Activated T-cell treated with anti-CD3 and anti-CD28 coated beads, Interleukin-2, amount 50 U/mL, for 72 hours (primary cell): ENCODE measurements around the gene DSCAML1. TPM values are rescaled to one million over a fixed set of nuclear protein-coding genes. Genes with fewer than 3 reads are reported as not detected.

Source experiments
- ATAC-seq, 2 donors: fragments of 150-1000 bp; cut with Tn5 transposase; replicated peaks in 1 of 2; 2 replicates each; pipeline ENCODE4 v1.10.0; 2021; ENCODE audit warnings: moderate library complexity in 2 of 2, mild to moderate bottlenecking in 1 of 2
- DNase-seq, 2 donors: peaks; one replicate each; pipeline ENCODE4 v3.0.0; 2021 to 2022; ENCODE audit warnings: mixed read lengths in 1 of 2
- H3K27ac Mint-ChIP-seq: one replicate; pipeline ENCODE4 v1.8.0; 2022; ENCODE audit warnings: mild to moderate bottlenecking, moderate library complexity, mixed read lengths
- H3K27me3 Mint-ChIP-seq: one replicate; pipeline ENCODE4 v1.8.0; 2022; ENCODE audit warnings: low read depth, mixed read lengths
- H3K36me3 Mint-ChIP-seq, 2 donors: one replicate each; pipeline ENCODE4 v1.8.0; 2022; ENCODE audit warnings: mixed read lengths in 2 of 2, mild to moderate bottlenecking in 1 of 2; ENCODE audit not compliant: insufficient read depth in 2 of 2
- H3K4me1 Mint-ChIP-seq: one replicate; pipeline ENCODE4 v1.8.0; 2022; ENCODE audit warnings: low read depth, mixed read lengths
- H3K4me3 Mint-ChIP-seq, 2 donors: one replicate each; pipeline ENCODE4 v1.8.0; 2022; ENCODE audit warnings: mild to moderate bottlenecking in 2 of 2, mixed read lengths in 2 of 2, moderate library complexity in 2 of 2
- H3K9me3 Mint-ChIP-seq, 2 donors: one replicate each; pipeline ENCODE4 v1.8.0; 2022; ENCODE audit warnings: mixed read lengths in 2 of 2
- total RNA-seq, 2 donors: library from RNA; stranded (reverse); gene quantifications; one replicate each; pipeline ENCODE4 v1.2.3, GENCODE V29; 2022

Gene DSCAML1
- total RNA-seq, 2 donors from 2014 or later: 1.5 to 2.5 TPM

DNA sequence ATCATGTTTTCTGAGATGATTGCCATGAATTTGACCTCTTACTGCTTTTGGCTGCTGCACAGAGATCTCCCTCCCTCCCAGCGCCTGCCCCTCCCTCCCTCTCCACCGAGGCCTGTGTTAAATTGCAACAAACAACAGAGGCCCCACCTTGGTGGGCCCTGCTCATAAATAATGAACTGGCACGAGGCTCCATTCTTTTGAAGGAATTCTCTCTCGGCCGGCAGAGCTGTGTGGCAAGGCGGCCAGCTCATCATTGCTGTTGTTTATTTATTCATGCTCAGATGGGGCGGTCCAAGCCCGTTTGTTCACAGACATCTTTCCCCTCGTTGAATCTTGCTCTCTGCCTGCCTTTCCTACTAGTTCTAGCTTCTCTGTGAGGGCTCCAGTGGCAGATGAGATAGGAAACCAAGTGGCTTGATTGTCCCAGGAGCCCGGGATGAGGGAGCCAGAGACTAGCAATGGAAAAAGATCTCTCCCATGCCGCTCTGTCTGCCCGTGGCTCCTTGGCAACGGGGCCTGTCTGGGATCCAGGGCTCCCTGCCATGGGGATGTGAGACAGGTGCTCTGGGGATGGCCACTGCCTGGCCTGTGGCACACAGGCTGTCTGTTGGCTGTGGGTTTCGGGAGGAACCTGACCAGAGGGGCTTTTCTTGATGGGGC is 192.6 kb downstream of the DSCAML1 start:
- DNase-seq (no peak), ATAC-seq (no peak)
- Mint-ChIP-seq H3K27ac (no peak overlapping the region), H3K27me3 (peaks cover 22% of the 10 kb centered on the region), H3K36me3 (no peaks in the 10 kb centered on the region), H3K9me3 (no peaks in the 10 kb centered on the region), H3K4me3 (no peak overlapping the region), H3K4me1 (peaks cover 19% of the 10 kb centered on the region)

DNA sequence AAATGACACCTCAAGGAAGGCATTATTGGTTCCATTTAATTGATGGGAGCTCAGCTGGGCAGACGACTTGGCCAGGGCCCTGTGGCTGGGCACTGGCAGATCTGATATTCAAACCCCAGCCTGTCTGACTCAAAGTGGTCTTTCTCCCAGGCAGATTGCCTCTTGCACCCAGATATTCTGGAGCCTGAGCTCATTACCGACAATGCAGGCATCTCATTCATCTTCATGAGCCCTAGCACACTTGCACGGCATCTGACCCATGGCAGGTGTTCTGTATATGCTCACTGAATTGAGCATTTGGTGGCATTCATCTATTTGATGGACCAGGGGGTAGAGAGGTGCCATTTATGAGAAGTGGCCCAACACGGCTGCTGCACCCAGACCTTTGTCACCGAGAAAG is 193.1 kb downstream of the DSCAML1 start:
- ATAC-seq (no peak), DNase-seq (no peak)
- peaks cover 16% of the 10 kb centered on the region for H3K4me1 Mint-ChIP-seq
- no peaks in the 10 kb centered on the region for H3K9me3 Mint-ChIP-seq
- H3K27me3 Mint-ChIP-seq: peaks cover 24% of the 10 kb centered on the region
- no peak overlapping the region for H3K27ac Mint-ChIP-seq
- H3K36me3 Mint-ChIP-seq: no peaks in the 10 kb centered on the region
- H3K4me3 Mint-ChIP-seq: no peak overlapping the region

GRCh38 chr11:117601006-117601708 is 195.9 kb downstream of the DSCAML1 start:
- no peak overlapping the region for H3K27ac Mint-ChIP-seq

GRCh38 chr11:117600234-117600783 is 196.7 kb downstream of the DSCAML1 start:
- no peaks in the 10 kb centered on the region for H3K4me1 Mint-ChIP-seq
- H3K4me3 Mint-ChIP-seq: no peak overlapping the region
- H3K9me3 Mint-ChIP-seq: no peaks in the 10 kb centered on the region
- no peaks in the 10 kb centered on the region for H3K36me3 Mint-ChIP-seq
- H3K27ac Mint-ChIP-seq: no peak overlapping the region
- DNase-seq (no peak), ATAC-seq (no peak)
- peaks cover 30% of the 10 kb centered on the region for H3K27me3 Mint-ChIP-seq

More at GRCh38 chr11:117601006-117601708, 195.9 kb downstream of the DSCAML1 start:
- Mint-ChIP-seq H3K9me3 (no peaks in the 10 kb centered on the region), H3K4me3 (no peak overlapping the region), H3K4me1 (peaks cover 3% of the 10 kb centered on the region), H3K27me3 (peaks cover 27% of the 10 kb centered on the region), H3K36me3 (no peaks in the 10 kb centered on the region)
- DNase-seq (no peak), ATAC-seq (no peak)

- no peak for ATAC-seq
- peak; percentile 37 to 39 for DNase-seq
- H3K4me3 Mint-ChIP-seq: no peak overlapping the region
- peaks cover 28% of the 10 kb centered on the region for H3K27me3 Mint-ChIP-seq
- no peak overlapping the region for H3K27ac Mint-ChIP-seq
- H3K4me1 Mint-ChIP-seq: no peaks in the 10 kb centered on the region
- H3K9me3 Mint-ChIP-seq: no peaks in the 10 kb centered on the region
- no peaks in the 10 kb centered on the region for H3K36me3 Mint-ChIP-seq
Measured at GRCh38 chr11:117597071-117597470, 199.9 kb downstream of the DSCAML1 start.

- Mint-ChIP-seq H3K4me3 (no peak overlapping the region), H3K9me3 (no peaks in the 10 kb centered on the region), H3K27me3 (peaks cover 18% of the 10 kb centered on the region), H3K4me1 (no peaks in the 10 kb centered on the region), H3K27ac (no peak overlapping the region), H3K36me3 (no peaks in the 10 kb centered on the region)
- DNase-seq: no peak
- ATAC-seq: no peak
Measured at GRCh38 chr11:117595440-117595839, 201.6 kb downstream of the DSCAML1 start.

DNA sequence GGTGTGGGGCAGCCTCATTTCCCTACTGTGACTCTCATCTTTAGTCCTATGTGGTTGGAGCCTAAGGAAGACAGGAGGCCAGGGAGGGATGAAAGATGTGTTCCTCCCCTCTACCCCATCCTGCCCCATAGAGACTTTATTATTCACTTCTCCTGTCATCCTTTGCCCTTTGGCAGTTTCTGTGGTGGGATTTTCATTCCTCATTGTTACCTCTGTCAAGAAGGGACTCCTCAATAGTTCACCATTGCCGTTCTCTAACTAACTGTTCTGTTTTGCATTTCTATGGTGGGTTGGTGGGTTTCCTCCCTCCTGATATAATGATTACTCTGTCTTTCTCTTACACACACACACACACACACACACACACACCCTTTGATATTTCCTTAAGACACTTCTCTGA is 202.3 kb downstream of the DSCAML1 start:
- no peaks in the 10 kb centered on the region for H3K4me1 Mint-ChIP-seq

DNA sequence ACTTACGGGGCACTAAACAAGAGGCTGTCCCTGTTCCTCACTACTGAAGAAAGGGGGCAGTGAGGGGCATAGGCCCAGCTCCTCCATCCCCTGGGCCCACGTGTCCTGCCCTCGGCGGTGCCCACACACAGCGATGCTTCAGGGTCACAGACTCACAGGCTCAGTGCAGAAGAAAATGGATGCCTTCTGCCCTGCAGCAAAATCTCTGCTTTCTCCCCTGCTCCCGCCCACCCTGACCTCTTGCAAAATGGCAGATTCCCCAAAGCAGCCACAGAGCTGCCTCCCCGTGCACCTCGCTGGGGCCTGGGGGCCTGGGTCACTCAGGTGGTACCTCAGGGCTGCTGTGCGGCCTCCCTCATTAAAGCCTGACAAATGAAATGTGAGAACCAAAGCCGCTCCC is 204.0 kb downstream of the DSCAML1 start:
- H3K27ac Mint-ChIP-seq: no peak overlapping the region
- no peaks in the 10 kb centered on the region for H3K9me3 Mint-ChIP-seq
- no peaks in the 10 kb centered on the region for H3K36me3 Mint-ChIP-seq
- ATAC-seq (no peak), DNase-seq (no peak)
- H3K27me3 Mint-ChIP-seq: peaks cover 6% of the 10 kb centered on the region
- H3K4me1 Mint-ChIP-seq: no peaks in the 10 kb centered on the region
- no peak overlapping the region for H3K4me3 Mint-ChIP-seq

More for the DNA sequence above, 202.3 kb downstream of the DSCAML1 start:
- H3K36me3 Mint-ChIP-seq: no peaks in the 10 kb centered on the region
- no peak overlapping the region for H3K4me3 Mint-ChIP-seq
- ATAC-seq (no peak), DNase-seq (no peak)
- no peaks in the 10 kb centered on the region for H3K9me3 Mint-ChIP-seq
- H3K27me3 Mint-ChIP-seq: peaks cover 11% of the 10 kb centered on the region
- no peak overlapping the region for H3K27ac Mint-ChIP-seq

DNA sequence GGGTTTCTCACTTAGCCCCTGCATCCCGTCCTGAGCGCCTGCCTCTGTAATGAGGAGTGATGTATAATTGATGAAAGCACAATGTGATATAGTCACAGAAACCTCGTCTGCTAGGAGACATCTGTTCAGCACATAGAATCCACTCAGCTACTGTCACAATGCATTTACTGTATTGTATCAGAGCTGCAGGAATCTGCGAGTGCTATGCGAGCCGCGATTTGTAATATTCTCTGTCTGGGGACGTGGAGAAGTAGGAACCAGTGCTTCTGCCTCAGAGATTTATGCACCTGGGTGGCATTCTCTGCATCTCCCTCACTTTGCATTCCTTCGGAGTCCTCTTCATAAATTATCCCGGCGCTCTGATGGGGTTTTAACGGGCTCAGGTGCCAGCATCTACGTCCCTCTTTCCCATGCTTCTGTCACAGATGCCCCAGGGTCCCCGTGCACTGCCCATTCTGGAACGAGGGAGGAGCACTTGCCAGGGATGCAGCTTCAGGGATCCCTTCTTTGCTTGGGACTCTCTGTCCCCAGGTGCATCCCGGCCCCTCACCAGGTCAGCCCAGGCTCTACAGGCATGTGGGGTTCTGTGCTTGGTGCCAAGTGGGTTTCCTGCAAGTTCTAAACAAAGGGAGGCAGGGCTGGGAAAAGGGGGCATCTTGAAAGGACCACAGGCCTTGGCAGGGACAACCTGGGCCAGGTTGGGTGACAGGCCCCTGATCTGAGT is 205.5 kb downstream of the DSCAML1 start:
- DNase-seq (no peak), ATAC-seq (no peak)
- no peak overlapping the region for H3K4me3 Mint-ChIP-seq
- H3K27ac Mint-ChIP-seq: no peak overlapping the region
- H3K4me1 Mint-ChIP-seq: no peaks in the 10 kb centered on the region
- H3K9me3 Mint-ChIP-seq: no peaks in the 10 kb centered on the region
- H3K27me3 Mint-ChIP-seq: peaks cover 6% of the 10 kb centered on the region
- H3K36me3 Mint-ChIP-seq: no peaks in the 10 kb centered on the region

DNA sequence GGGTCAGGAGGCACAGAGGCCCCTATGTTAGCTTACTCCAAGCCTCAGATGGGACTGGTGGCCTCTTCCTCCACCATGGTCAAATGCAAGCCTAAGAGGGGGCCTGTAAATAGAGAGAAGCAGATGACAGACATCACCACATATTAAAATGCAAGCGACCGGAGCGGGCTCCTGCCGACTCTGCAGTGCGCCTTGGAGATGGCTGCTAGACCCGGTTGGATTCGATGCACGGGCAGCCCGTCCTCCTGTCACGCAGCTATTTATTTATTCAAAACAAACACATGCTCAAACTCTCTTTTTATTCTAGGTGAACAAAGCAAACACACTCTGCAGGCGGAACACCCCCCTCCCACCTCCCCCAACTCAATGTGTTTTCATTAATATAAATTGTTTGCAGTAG is 208.0 kb downstream of the DSCAML1 start:
- ATAC-seq (no peak), DNase-seq (no peak)
- no peaks in the 10 kb centered on the region for H3K27me3 Mint-ChIP-seq
- no peaks in the 10 kb centered on the region for H3K9me3 Mint-ChIP-seq
- H3K27ac Mint-ChIP-seq: no peak overlapping the region
- H3K36me3 Mint-ChIP-seq: no peaks in the 10 kb centered on the region
- H3K4me1 Mint-ChIP-seq: no peaks in the 10 kb centered on the region
- no peak overlapping the region for H3K4me3 Mint-ChIP-seq

DNA sequence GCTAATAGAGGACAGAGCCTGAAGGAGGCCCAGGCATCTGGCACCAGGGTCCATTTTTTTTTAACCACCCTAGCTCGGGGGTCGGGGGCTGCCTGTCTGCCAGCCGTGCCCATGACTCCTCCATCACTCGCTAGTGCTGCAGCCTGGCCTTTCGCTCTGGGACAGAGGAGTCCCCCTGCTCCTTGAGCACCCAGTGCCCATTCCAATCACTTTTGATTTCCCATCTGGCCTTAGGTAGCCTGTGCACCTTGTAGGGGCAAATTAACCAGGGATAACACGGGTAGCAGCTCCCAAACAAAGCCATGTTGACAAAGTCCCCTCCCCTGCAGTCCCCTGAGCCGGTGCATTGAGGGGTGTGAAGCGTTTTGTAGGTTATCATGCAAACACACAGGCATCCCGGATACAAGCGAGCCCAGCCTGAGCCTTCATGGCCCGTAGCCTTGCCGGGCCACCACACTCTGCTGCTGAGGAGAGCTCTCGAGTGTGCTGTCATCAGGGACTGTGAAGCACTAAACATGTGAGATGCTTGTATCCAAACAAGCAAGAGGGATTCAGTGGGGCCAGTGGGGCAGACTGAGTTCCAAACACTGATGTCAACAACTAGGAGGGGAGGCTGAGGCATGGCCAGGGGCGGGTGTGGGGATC is 208.7 kb downstream of the DSCAML1 start:
- Mint-ChIP-seq H3K36me3 (no peaks in the 10 kb centered on the region), H3K27ac (no peak overlapping the region), H3K9me3 (no peaks in the 10 kb centered on the region), H3K4me1 (no peaks in the 10 kb centered on the region), H3K27me3 (no peaks in the 10 kb centered on the region), H3K4me3 (no peak overlapping the region)
- ATAC-seq (no peak), DNase-seq (no peak)

GRCh38 chr11:117587416-117587815 is 209.6 kb downstream of the DSCAML1 start:
- H3K36me3 Mint-ChIP-seq: no peaks in the 10 kb centered on the region
- DNase-seq (no peak), ATAC-seq (no peak)
- H3K4me1 Mint-ChIP-seq: no peaks in the 10 kb centered on the region
- no peak overlapping the region for H3K4me3 Mint-ChIP-seq
- no peaks in the 10 kb centered on the region for H3K9me3 Mint-ChIP-seq
- H3K27ac Mint-ChIP-seq: no peak overlapping the region
- H3K27me3 Mint-ChIP-seq: no peaks in the 10 kb centered on the region

DNA sequence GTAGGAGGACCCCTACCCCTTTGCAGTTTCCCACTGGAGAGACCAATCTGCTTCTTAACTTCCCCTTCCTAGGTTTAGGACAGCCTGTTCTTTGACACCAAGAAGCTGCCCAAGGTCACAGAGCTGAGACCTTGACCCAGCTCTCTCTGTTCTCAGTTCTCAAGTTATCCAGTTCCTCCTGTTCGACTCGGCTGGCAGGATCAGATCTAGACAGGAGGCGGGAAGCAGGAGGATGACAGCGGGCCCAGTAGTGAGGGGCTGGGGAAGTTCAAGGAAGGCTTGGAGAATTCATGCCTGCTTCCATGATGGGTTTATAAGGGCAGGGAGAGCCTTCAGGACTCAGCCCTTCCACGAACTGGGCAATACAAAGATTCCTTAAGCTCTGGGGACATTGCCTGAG is 210.6 kb downstream of the DSCAML1 start:
- no peaks in the 10 kb centered on the region for H3K9me3 Mint-ChIP-seq
- no peaks in the 10 kb centered on the region for H3K27me3 Mint-ChIP-seq
- H3K36me3 Mint-ChIP-seq: no peaks in the 10 kb centered on the region
- H3K27ac Mint-ChIP-seq: no peak overlapping the region
- ATAC-seq: no peak
- DNase-seq: no peak
- H3K4me1 Mint-ChIP-seq: no peaks in the 10 kb centered on the region
- H3K4me3 Mint-ChIP-seq: no peak overlapping the region
